ENCODE measurements around the gene CDH13.

Gene CDH13

GRCh38 chr16:83623091-83623730 lies 996.4 kb downstream of the CDH13 start:
- no peak overlapping the region for H3K4me3 ChIP-seq (ENCODE audit: low read length in 2 of 2)
- no peaks in the 10 kb centered on the region for H3K4me1 ChIP-seq (ENCODE audit: control insufficient read depth, insufficient read depth, low read length)
- no peaks in the 10 kb centered on the region for H3K36me3 ChIP-seq (ENCODE audit: control insufficient read depth in 2 of 2, insufficient read depth in 2 of 2, low read length in 2 of 2)
- no peaks in the 10 kb centered on the region for H3K27me3 ChIP-seq (ENCODE audit: control insufficient read depth in 1 of 2, insufficient read depth in 2 of 2, low read length in 2 of 2)
- H3K27ac ChIP-seq (ENCODE audit: low read length) = no peak overlapping the region
- H3K9me3 ChIP-seq (ENCODE audit: control insufficient read depth in 2 of 2, low read length in 2 of 2) = no peaks in the 10 kb centered on the region
- H3K9ac ChIP-seq (ENCODE audit: low read length in 2 of 2) = no peak overlapping the region

- H3K9me3 ChIP-seq (ENCODE audit: control insufficient read depth in 2 of 2, low read length in 2 of 2) = no peaks in the 10 kb centered on the region
- no peaks in the 10 kb centered on the region for H3K27me3 ChIP-seq (ENCODE audit: control insufficient read depth in 1 of 2, insufficient read depth in 2 of 2, low read length in 2 of 2)
- H3K4me3 ChIP-seq (ENCODE audit: low read length in 2 of 2) = no peak overlapping the region
- no peaks in the 10 kb centered on the region for H3K4me1 ChIP-seq (ENCODE audit: control insufficient read depth, insufficient read depth, low read length)
- no peak overlapping the region for H3K27ac ChIP-seq (ENCODE audit: low read length)
- H3K36me3 ChIP-seq (ENCODE audit: control insufficient read depth in 2 of 2, insufficient read depth in 2 of 2, low read length in 2 of 2) = no peaks in the 10 kb centered on the region
- no peak overlapping the region for H3K9ac ChIP-seq (ENCODE audit: low read length in 2 of 2)
Observed at GRCh38 chr16:83623892-83624291, 997.1 kb downstream of the CDH13 start.

- Histone ChIP-seq H3K9ac (ENCODE audit: low read length in 2 of 2) (no peak overlapping the region), H3K27ac (ENCODE audit: low read length) (no peak overlapping the region), H3K4me3 (ENCODE audit: low read length in 2 of 2) (no peak overlapping the region), H3K36me3 (ENCODE audit: control insufficient read depth in 2 of 2, insufficient read depth in 2 of 2, low read length in 2 of 2) (no peaks in the 10 kb centered on the region), H3K4me1 (ENCODE audit: control insufficient read depth, insufficient read depth, low read length) (no peaks in the 10 kb centered on the region), H3K27me3 (ENCODE audit: control insufficient read depth in 1 of 2, insufficient read depth in 2 of 2, low read length in 2 of 2) (no peaks in the 10 kb centered on the region), H3K9me3 (ENCODE audit: control insufficient read depth in 2 of 2, low read length in 2 of 2) (no peaks in the 10 kb centered on the region)
Observed at GRCh38 chr16:83624429-83625120, 997.8 kb downstream of the CDH13 start.

- Histone ChIP-seq H3K9ac (ENCODE audit: low read length in 2 of 2) (no peak overlapping the region), H3K27me3 (ENCODE audit: control insufficient read depth in 1 of 2, insufficient read depth in 2 of 2, low read length in 2 of 2) (peaks cover 0 to 2% of the 10 kb centered on the region in 2 donors)
Observed at GRCh38 chr16:83626204-83626603, 999.4 kb downstream of the CDH13 start.

GRCh38 chr16:83626676-83627075 lies 999.9 kb downstream of the CDH13 start:
- H3K4me1 ChIP-seq (ENCODE audit: control insufficient read depth, insufficient read depth, low read length) = no peaks in the 10 kb centered on the region
- H3K27ac ChIP-seq (ENCODE audit: low read length) = no peak overlapping the region
- no peak overlapping the region for H3K4me3 ChIP-seq (ENCODE audit: low read length in 2 of 2)
- H3K27me3 ChIP-seq (ENCODE audit: control insufficient read depth in 1 of 2, insufficient read depth in 2 of 2, low read length in 2 of 2) = peaks cover 0 to 2% of the 10 kb centered on the region in 2 donors
- no peaks in the 10 kb centered on the region for H3K36me3 ChIP-seq (ENCODE audit: control insufficient read depth in 2 of 2, insufficient read depth in 2 of 2, low read length in 2 of 2)
- H3K9ac ChIP-seq (ENCODE audit: low read length in 2 of 2) = no peak overlapping the region
- no peaks in the 10 kb centered on the region for H3K9me3 ChIP-seq (ENCODE audit: control insufficient read depth in 2 of 2, low read length in 2 of 2)

More at GRCh38 chr16:83626204-83626603, 999.4 kb downstream of the CDH13 start:
- Histone ChIP-seq H3K4me1 (ENCODE audit: control insufficient read depth, insufficient read depth, low read length) (no peaks in the 10 kb centered on the region), H3K4me3 (ENCODE audit: low read length in 2 of 2) (no peak overlapping the region), H3K27ac (ENCODE audit: low read length) (no peak overlapping the region), H3K9me3 (ENCODE audit: control insufficient read depth in 2 of 2, low read length in 2 of 2) (no peaks in the 10 kb centered on the region), H3K36me3 (ENCODE audit: control insufficient read depth in 2 of 2, insufficient read depth in 2 of 2, low read length in 2 of 2) (no peaks in the 10 kb centered on the region)

GRCh38 chr16:83627996-83628395 lies 1001.2 kb downstream of the CDH13 start:
- no peak overlapping the region for H3K9ac ChIP-seq (ENCODE audit: low read length in 2 of 2)
- H3K9me3 ChIP-seq (ENCODE audit: control insufficient read depth in 2 of 2, low read length in 2 of 2) = no peaks in the 10 kb centered on the region
- no peak overlapping the region for H3K4me3 ChIP-seq (ENCODE audit: low read length in 2 of 2)
- no peak overlapping the region for H3K27ac ChIP-seq (ENCODE audit: low read length)
- no peaks in the 10 kb centered on the region for H3K36me3 ChIP-seq (ENCODE audit: control insufficient read depth in 2 of 2, insufficient read depth in 2 of 2, low read length in 2 of 2)
- H3K27me3 ChIP-seq (ENCODE audit: control insufficient read depth in 1 of 2, insufficient read depth in 2 of 2, low read length in 2 of 2) = peaks cover 0 to 2% of the 10 kb centered on the region in 2 donors
- H3K4me1 ChIP-seq (ENCODE audit: control insufficient read depth, insufficient read depth, low read length) = no peaks in the 10 kb centered on the region

GRCh38 chr16:83629426-83629825 lies 1002.7 kb downstream of the CDH13 start:
- Histone ChIP-seq H3K9ac (ENCODE audit: low read length in 2 of 2) (no peak overlapping the region), H3K27ac (ENCODE audit: low read length) (no peak overlapping the region), H3K4me1 (ENCODE audit: control insufficient read depth, insufficient read depth, low read length) (no peaks in the 10 kb centered on the region), H3K36me3 (ENCODE audit: control insufficient read depth in 2 of 2, insufficient read depth in 2 of 2, low read length in 2 of 2) (no peaks in the 10 kb centered on the region), H3K4me3 (ENCODE audit: low read length in 2 of 2) (no peak overlapping the region), H3K27me3 (ENCODE audit: control insufficient read depth in 1 of 2, insufficient read depth in 2 of 2, low read length in 2 of 2) (peaks cover 0 to 2% of the 10 kb centered on the region in 2 donors), H3K9me3 (ENCODE audit: control insufficient read depth in 2 of 2, low read length in 2 of 2) (no peaks in the 10 kb centered on the region)

GRCh38 chr16:83629836-83630235 lies 1003.1 kb downstream of the CDH13 start:
- no peaks in the 10 kb centered on the region for H3K36me3 ChIP-seq (ENCODE audit: control insufficient read depth in 2 of 2, insufficient read depth in 2 of 2, low read length in 2 of 2)
- peaks cover 0 to 2% of the 10 kb centered on the region in 2 donors for H3K27me3 ChIP-seq (ENCODE audit: control insufficient read depth in 1 of 2, insufficient read depth in 2 of 2, low read length in 2 of 2)
- no peak overlapping the region for H3K27ac ChIP-seq (ENCODE audit: low read length)
- no peak overlapping the region for H3K9ac ChIP-seq (ENCODE audit: low read length in 2 of 2)
- H3K4me1 ChIP-seq (ENCODE audit: control insufficient read depth, insufficient read depth, low read length) = no peaks in the 10 kb centered on the region
- H3K9me3 ChIP-seq (ENCODE audit: control insufficient read depth in 2 of 2, low read length in 2 of 2) = no peaks in the 10 kb centered on the region
- no peak overlapping the region for H3K4me3 ChIP-seq (ENCODE audit: low read length in 2 of 2)

- Histone ChIP-seq H3K27me3 (ENCODE audit: control insufficient read depth in 1 of 2, insufficient read depth in 2 of 2, low read length in 2 of 2) (peaks cover 0 to 2% of the 10 kb centered on the region in 2 donors), H3K9ac (ENCODE audit: low read length in 2 of 2) (no peak overlapping the region), H3K36me3 (ENCODE audit: control insufficient read depth in 2 of 2, insufficient read depth in 2 of 2, low read length in 2 of 2) (no peaks in the 10 kb centered on the region), H3K4me1 (ENCODE audit: control insufficient read depth, insufficient read depth, low read length) (no peaks in the 10 kb centered on the region), H3K4me3 (ENCODE audit: low read length in 2 of 2) (no peak overlapping the region), H3K9me3 (ENCODE audit: control insufficient read depth in 2 of 2, low read length in 2 of 2) (no peaks in the 10 kb centered on the region), H3K27ac (ENCODE audit: low read length) (no peak overlapping the region)
Observed at GRCh38 chr16:83630979-83631378, 1004.2 kb downstream of the CDH13 start.

- no peaks in the 10 kb centered on the region for H3K36me3 ChIP-seq (ENCODE audit: control insufficient read depth in 2 of 2, insufficient read depth in 2 of 2, low read length in 2 of 2)
- no peak overlapping the region for H3K9ac ChIP-seq (ENCODE audit: low read length in 2 of 2)
- no peak overlapping the region for H3K27ac ChIP-seq (ENCODE audit: low read length)
- H3K9me3 ChIP-seq (ENCODE audit: control insufficient read depth in 2 of 2, low read length in 2 of 2) = no peaks in the 10 kb centered on the region
- H3K4me1 ChIP-seq (ENCODE audit: control insufficient read depth, insufficient read depth, low read length) = no peaks in the 10 kb centered on the region
- no peak overlapping the region for H3K4me3 ChIP-seq (ENCODE audit: low read length in 2 of 2)
- peaks cover 0 to 4% of the 10 kb centered on the region in 2 donors for H3K27me3 ChIP-seq (ENCODE audit: control insufficient read depth in 1 of 2, insufficient read depth in 2 of 2, low read length in 2 of 2)
Observed at GRCh38 chr16:83633286-83633685, 1006.5 kb downstream of the CDH13 start.

GRCh38 chr16:83648347-83648746 lies 1021.6 kb downstream of the CDH13 start:
- Histone ChIP-seq H3K36me3 (ENCODE audit: control insufficient read depth in 2 of 2, insufficient read depth in 2 of 2, low read length in 2 of 2) (no peaks in the 10 kb centered on the region), H3K9ac (ENCODE audit: low read length in 2 of 2) (no peak overlapping the region), H3K4me3 (ENCODE audit: low read length in 2 of 2) (no peak overlapping the region), H3K9me3 (ENCODE audit: control insufficient read depth in 2 of 2, low read length in 2 of 2) (no peaks in the 10 kb centered on the region), H3K4me1 (ENCODE audit: control insufficient read depth, insufficient read depth, low read length) (no peaks in the 10 kb centered on the region), H3K27me3 (ENCODE audit: control insufficient read depth in 1 of 2, insufficient read depth in 2 of 2, low read length in 2 of 2) (no peaks in the 10 kb centered on the region), H3K27ac (ENCODE audit: low read length) (no peak overlapping the region)
